Type B pancreatic cell (in vitro differentiated cells): ENCODE data around the gene ENKD1. TPM values are rescaled to one million over a fixed set of nuclear protein-coding genes. Genes with fewer than 3 reads are reported as not detected.

Source experiments
- DNase-seq: peaks from one replicate; pipeline ENCODE4 v3.0.0; 2021; ENCODE audit warnings: mixed read lengths; ENCODE audit not compliant: unreplicated experiment; ENCODE audit errors: extremely low spot score
- H3K27ac Mint-ChIP-seq: 2 replicates; pipeline ENCODE4 v1.8.0; 2021; ENCODE audit warnings: mild to moderate bottlenecking, mixed read lengths
- H3K27me3 Mint-ChIP-seq: 2 replicates; pipeline ENCODE4 v1.8.0; 2021; ENCODE audit warnings: mixed read lengths
- H3K36me3 Mint-ChIP-seq: 2 replicates; pipeline ENCODE4 v1.8.0; 2021; ENCODE audit warnings: mixed read lengths
- H3K4me1 Mint-ChIP-seq: one replicate; pipeline ENCODE4 v1.8.0; 2021; ENCODE audit warnings: mixed read lengths; ENCODE audit not compliant: unreplicated experiment
- H3K4me3 Mint-ChIP-seq: 2 replicates; pipeline ENCODE4 v1.8.0; 2021; ENCODE audit warnings: mild to moderate bottlenecking, mixed read lengths
- H3K9me3 Mint-ChIP-seq: 2 replicates; pipeline ENCODE4 v1.8.0; 2021; ENCODE audit warnings: mixed read lengths
- total RNA-seq: library from RNA; stranded (reverse); gene quantifications from 2 replicates; pipeline ENCODE4 v1.2.1, GENCODE V29; 2021; ENCODE audit warnings: low replicate concordance
- TF ChIP-seq, protein P1 (sequence below): fragments of 200-600 bp; sonication (generic); conservative IDR thresholded peaks from 2 replicates; pipeline ENCODE4 v1.5.0; 2021; ENCODE audit warnings: antibody characterized with exemption, mild to moderate bottlenecking

ENKD1 gene
- total RNA-seq, 1 donor from 2014 or later = 18.8 TPM

GRCh38 chr16:67661101-67661761, 5.3 kb downstream of the ENKD1 start:
- Mint-ChIP-seq H3K4me1 (peaks cover 8% of the 10 kb centered on the region), H3K9me3 (no peaks in the 10 kb centered on the region), H3K27me3 (no peaks in the 10 kb centered on the region), H3K36me3 (no peaks in the 10 kb centered on the region), H3K27ac (peak overlapping the region; percentile 95), H3K4me3 (peak overlapping the region; percentile 92)
- no peak for DNase-seq
- TF ChIP-seq, protein P1, sequence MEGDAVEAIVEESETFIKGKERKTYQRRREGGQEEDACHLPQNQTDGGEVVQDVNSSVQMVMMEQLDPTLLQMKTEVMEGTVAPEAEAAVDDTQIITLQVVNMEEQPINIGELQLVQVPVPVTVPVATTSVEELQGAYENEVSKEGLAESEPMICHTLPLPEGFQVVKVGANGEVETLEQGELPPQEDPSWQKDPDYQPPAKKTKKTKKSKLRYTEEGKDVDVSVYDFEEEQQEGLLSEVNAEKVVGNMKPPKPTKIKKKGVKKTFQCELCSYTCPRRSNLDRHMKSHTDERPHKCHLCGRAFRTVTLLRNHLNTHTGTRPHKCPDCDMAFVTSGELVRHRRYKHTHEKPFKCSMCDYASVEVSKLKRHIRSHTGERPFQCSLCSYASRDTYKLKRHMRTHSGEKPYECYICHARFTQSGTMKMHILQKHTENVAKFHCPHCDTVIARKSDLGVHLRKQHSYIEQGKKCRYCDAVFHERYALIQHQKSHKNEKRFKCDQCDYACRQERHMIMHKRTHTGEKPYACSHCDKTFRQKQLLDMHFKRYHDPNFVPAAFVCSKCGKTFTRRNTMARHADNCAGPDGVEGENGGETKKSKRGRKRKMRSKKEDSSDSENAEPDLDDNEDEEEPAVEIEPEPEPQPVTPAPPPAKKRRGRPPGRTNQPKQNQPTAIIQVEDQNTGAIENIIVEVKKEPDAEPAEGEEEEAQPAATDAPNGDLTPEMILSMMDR = no peak

GRCh38 chr16:67660564-67661028, 6.0 kb downstream of the ENKD1 start, which contains the start of gene PARD6A:
Gene PARD6A (plus strand): TSS chr16:67660960. CDS start chr16:67661039, 79 bp downstream.
- Mint-ChIP-seq H3K27me3 (peaks cover 3% of the 10 kb centered on the region), H3K4me1 (peaks cover 8% of the 10 kb centered on the region), H3K36me3 (peaks cover 1% of the 10 kb centered on the region), H3K9me3 (no peaks in the 10 kb centered on the region), H3K4me3 (peak within 1 kb of the TSS; percentile 96), H3K27ac (peak within 1 kb of the TSS; percentile 95)
- DNase-seq = peak; percentile 94
- TF ChIP-seq, protein P1 = no peak

- H3K27ac Mint-ChIP-seq = peak within 1 kb of the TSS; percentile 95
- DNase-seq = peak; percentile 94
- peaks cover 8% of the 10 kb centered on the region for H3K4me1 Mint-ChIP-seq
- H3K36me3 Mint-ChIP-seq = peaks cover 3% of the 10 kb centered on the region
- peaks cover 8% of the 10 kb centered on the region for H3K27me3 Mint-ChIP-seq
- H3K9me3 Mint-ChIP-seq = no peaks in the 10 kb centered on the region
- peak within 1 kb of the TSS; percentile 96 for H3K4me3 Mint-ChIP-seq
- TF ChIP-seq, protein P1 = no peak
Observed at GRCh38 chr16:67659675-67660563, 6.6 kb downstream of the ENKD1 start, which contains the start of gene ACD. Gene ACD (minus strand): TSS chr16:67660260. CDS start chr16:67660220, 40 bp downstream.

- Mint-ChIP-seq H3K27ac (no peak overlapping the region), H3K4me1 (peaks cover 1% of the 10 kb centered on the region), H3K36me3 (peaks cover 3% of the 10 kb centered on the region), H3K4me3 (peak overlapping the region; percentile 96), H3K27me3 (peaks cover 16% of the 10 kb centered on the region), H3K9me3 (no peaks in the 10 kb centered on the region)
- no peak for DNase-seq
- TF ChIP-seq, protein P1 = no peak
Observed at GRCh38 chr16:67658849-67659674, 7.5 kb downstream of the ENKD1 start.
